ENCODE measurements around the gene SWSAP1.
"Not testable (repeated sequence)": the region's sequence is repeated elsewhere in the genome, so short reads cannot be mapped to it uniquely, and the experiment has no call there.

The SWSAP1 gene

GRCh38 chr19:11405846-11406643 is 31.6 kb downstream of the SWSAP1 start:
- no peak for DNase-seq (ENCODE audit: low read depth)
- peak; percentile 8 for TF ChIP-seq CTCF (IDR thresholded peaks at IDR 0.05; ENCODE audit: low read depth, low read length, missing control alignments)
- no peak overlapping the region for H3K4me3 ChIP-seq (ENCODE audit: low read depth, low read length)

GRCh38 chr19:11406703-11407236 is 32.3 kb downstream of the SWSAP1 start:
- DNase-seq (ENCODE audit: low read depth); H3K4me3 ChIP-seq (ENCODE audit: low read depth, low read length): not testable (repeated sequence)

DNA sequence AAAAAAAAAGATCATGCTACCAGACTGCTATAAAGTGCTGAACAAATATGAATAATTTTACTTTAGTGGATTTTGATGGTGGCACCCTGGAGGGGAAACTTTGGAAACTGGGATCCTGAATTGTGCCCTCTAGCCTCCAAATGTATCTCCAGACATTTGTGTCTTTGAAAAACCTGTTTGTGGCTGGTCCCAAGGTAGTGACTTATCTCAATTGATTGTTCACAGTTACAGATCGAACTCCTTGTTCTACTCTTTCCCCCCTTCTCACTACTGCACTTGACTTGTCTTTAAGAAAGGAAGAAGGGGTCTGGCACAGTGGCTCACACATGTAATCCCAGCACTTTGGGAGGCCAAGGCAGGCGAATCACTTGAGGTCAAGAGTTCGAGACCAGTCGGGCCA is 34.1 kb downstream of the SWSAP1 start:
- TF ChIP-seq CTCF (IDR thresholded peaks at IDR 0.05; ENCODE audit: low read depth, low read length, missing control alignments) = no peak
- no peak overlapping the region for H3K4me3 ChIP-seq (ENCODE audit: low read depth, low read length)
- DNase-seq (ENCODE audit: low read depth) = no peak

DNA sequence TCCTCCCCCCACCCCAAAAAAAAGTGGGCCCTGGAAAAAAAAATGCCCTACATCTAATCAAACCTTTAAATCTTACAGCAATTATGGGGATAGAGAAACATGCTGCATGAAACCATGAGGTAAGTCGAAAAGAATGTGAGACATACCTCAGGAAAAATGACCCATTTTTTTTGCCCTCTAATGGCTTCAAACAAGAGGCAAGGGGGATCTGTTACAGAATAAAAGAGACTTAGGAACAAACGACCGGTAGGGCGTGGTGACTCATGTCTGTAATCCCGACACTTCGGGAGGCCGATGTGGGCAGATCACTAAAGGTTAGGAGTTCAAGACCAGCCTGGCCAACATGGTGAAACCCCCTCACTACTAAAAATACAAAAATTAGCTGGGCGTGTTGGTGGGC is 36.2 kb downstream of the SWSAP1 start:
- no peak overlapping the region for H3K4me3 ChIP-seq (ENCODE audit: low read depth, low read length)
- no peak for TF ChIP-seq CTCF (IDR thresholded peaks at IDR 0.05; ENCODE audit: low read depth, low read length, missing control alignments)
- DNase-seq (ENCODE audit: low read depth) = no peak

DNA sequence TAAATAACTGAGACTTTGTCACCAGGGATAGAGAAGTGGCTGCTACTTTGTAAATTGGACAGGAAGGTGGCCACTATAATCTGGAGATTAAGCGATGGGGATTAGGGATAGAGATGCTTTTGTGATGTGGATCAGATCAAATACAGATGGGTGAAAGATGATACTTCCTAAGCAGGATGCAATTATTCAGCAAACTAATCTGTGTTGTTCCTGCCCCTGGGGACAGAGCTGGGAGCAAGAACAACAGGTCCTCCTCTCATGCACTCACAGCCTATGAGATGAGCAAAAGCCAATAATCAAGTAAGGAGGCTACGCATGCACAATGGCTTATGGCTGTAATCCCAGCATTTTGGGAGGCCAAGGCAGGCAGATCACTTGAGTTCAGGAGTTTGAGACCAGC is 40.1 kb downstream of the SWSAP1 start:
- TF ChIP-seq CTCF (IDR thresholded peaks at IDR 0.05; ENCODE audit: low read depth, low read length, missing control alignments) = no peak
- DNase-seq (ENCODE audit: low read depth) = no peak
- H3K4me3 ChIP-seq (ENCODE audit: low read depth, low read length) = no peak overlapping the region

DNA sequence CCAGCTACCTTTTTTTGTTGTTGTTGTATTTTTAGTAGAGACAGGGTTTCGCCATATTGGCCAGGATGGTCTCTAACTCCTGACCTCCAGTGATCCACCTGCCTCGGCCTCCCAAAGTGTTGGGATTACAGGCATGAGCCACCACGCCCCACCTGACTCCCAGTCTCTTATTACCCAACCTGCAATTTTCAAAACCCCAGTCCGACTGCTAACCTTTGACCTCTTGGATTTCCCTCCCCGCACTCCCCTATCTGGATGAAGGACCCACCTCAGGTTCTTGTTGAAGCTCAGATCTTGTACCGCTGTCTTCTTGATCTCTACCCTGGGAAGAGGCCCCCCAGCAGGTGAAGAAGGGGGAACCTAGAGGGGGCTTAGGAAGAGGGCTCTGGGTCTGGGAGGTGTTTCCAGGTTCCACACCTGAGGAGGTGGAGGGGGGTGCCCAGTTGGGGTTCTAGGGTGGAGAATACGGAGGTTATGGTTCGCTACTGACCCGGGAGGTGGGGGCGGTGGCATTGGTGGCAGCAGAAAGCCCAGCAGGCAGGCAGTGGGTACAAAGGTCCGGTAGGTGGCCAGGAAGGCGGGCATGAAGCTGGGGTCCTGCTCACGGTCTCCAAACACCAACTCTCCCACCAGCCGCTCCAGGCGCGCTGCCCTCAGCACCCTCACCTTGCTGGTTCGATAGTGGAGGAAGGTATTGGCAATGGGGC is 42.0 kb downstream of the SWSAP1 start:
- TF ChIP-seq CTCF (IDR thresholded peaks at IDR 0.05; ENCODE audit: low read depth, low read length, missing control alignments) = no peak
- no peak overlapping the region for H3K4me3 ChIP-seq (ENCODE audit: low read depth, low read length)
- no peak for DNase-seq (ENCODE audit: low read depth)

DNA sequence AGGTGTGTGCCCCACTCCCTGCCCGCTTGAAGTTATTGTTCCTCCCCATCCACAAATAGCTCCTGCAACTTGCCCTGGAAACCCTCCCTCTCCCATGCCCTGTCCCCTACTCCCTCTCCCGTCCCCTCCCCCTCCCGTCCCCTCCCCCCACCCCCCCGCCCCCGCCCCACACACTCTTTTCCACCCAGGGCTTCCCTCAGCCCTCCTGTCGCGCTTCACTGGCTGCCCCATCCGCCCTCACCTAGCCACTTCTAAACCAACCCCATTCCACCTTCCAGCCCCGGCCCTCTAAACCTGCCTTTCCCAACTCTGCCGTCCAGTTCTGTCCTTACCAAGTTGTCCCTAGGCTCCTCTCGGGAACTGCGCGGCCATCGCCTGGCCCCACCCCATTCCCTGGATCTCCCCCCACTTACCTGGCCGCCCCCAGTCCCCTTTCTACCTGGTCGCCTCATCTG is 43.7 kb downstream of the SWSAP1 start:
- TF ChIP-seq CTCF (IDR thresholded peaks at IDR 0.05; ENCODE audit: low read depth, low read length, missing control alignments) = no peak
- H3K4me3 ChIP-seq (ENCODE audit: low read depth, low read length) = no peak overlapping the region
- no peak for DNase-seq (ENCODE audit: low read depth)
